PFSK-1 (cell line): Measurements from ENCODE around the gene ACTG2.

Source experiments
- TAF1 ChIP-seq: IDR thresholded peaks from 2 replicates; pipeline ENCODE4 v1.6.1; 2012; ENCODE audit warnings: low read length, control low read depth, borderline replicate concordance; ENCODE audit not compliant: insufficient read depth
- TF ChIP-seq, protein P1 (sequence below), 2 experiments: IDR thresholded peaks; 2 replicates each; pipeline versions ENCODE4 v1.6.1 to v1.8.0; 2011 to 2012; ENCODE audit warnings: low read depth in 2 of 2, low read length in 2 of 2, control low read depth in 1 of 2, inconsistent platforms in 1 of 2, mild to moderate bottlenecking in 1 of 2, moderate library complexity in 1 of 2; ENCODE audit not compliant: insufficient read depth in 1 of 2

GRCh38 chr2:73917696-73918207 lies 24.9 kb downstream of the ACTG2 start:
- TF ChIP-seq, protein P1, sequence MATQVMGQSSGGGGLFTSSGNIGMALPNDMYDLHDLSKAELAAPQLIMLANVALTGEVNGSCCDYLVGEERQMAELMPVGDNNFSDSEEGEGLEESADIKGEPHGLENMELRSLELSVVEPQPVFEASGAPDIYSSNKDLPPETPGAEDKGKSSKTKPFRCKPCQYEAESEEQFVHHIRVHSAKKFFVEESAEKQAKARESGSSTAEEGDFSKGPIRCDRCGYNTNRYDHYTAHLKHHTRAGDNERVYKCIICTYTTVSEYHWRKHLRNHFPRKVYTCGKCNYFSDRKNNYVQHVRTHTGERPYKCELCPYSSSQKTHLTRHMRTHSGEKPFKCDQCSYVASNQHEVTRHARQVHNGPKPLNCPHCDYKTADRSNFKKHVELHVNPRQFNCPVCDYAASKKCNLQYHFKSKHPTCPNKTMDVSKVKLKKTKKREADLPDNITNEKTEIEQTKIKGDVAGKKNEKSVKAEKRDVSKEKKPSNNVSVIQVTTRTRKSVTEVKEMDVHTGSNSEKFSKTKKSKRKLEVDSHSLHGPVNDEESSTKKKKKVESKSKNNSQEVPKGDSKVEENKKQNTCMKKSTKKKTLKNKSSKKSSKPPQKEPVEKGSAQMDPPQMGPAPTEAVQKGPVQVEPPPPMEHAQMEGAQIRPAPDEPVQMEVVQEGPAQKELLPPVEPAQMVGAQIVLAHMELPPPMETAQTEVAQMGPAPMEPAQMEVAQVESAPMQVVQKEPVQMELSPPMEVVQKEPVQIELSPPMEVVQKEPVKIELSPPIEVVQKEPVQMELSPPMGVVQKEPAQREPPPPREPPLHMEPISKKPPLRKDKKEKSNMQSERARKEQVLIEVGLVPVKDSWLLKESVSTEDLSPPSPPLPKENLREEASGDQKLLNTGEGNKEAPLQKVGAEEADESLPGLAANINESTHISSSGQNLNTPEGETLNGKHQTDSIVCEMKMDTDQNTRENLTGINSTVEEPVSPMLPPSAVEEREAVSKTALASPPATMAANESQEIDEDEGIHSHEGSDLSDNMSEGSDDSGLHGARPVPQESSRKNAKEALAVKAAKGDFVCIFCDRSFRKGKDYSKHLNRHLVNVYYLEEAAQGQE (IDR thresholded peaks at IDR 0.05; ENCODE audit: insufficient read depth in 1 of 2, low read depth in 2 of 2, low read length in 2 of 2) = no peak
- no peak for TF ChIP-seq TAF1
